CD4-positive, alpha-beta T cell treated with Interferon alpha-2 for 1 hour (primary cell): ENCODE data around the gene CERCAM.

Source experiments
- DNase-seq, 2 donors: peaks; one replicate each; pipeline ENCODE4 v3.0.0-alpha.2; 2020 to 2022

Gene CERCAM, protein sequence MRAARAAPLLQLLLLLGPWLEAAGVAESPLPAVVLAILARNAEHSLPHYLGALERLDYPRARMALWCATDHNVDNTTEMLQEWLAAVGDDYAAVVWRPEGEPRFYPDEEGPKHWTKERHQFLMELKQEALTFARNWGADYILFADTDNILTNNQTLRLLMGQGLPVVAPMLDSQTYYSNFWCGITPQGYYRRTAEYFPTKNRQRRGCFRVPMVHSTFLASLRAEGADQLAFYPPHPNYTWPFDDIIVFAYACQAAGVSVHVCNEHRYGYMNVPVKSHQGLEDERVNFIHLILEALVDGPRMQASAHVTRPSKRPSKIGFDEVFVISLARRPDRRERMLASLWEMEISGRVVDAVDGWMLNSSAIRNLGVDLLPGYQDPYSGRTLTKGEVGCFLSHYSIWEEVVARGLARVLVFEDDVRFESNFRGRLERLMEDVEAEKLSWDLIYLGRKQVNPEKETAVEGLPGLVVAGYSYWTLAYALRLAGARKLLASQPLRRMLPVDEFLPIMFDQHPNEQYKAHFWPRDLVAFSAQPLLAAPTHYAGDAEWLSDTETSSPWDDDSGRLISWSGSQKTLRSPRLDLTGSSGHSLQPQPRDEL

GRCh38 chr9:128420651-128421481 is at the start of gene CERCAM:
Gene CERCAM, plus strand, starts transcription at chr9:128420857. Its CDS starts 21 bp downstream, at chr9:128420878.
- peak; percentile 43 to 54 for DNase-seq

- no peak for DNase-seq
Observed at GRCh38 chr9:128371630-128372117, 49.0 kb upstream of the CERCAM start.

DNA sequence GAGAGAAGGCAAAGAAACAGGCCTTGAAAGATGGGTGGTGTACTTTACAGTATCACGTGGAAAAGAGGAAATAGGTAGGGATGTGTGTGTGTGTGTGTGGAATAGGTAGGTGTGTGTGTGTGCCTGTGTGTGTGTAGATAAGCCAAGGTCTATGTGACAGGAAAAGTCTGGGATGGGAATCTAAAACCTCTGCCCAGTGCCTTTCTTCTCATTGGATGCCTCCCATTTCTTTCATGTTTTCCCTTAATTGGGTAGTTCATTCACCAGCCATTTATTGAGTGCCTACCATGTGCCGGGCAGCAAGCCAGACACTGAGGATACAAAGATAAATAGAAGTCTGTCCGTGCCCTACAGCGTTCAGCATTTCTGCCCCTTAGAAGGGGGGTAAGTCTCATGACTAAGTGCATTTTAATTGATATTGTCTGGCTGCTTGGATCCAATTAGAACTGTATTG is 48.4 kb upstream of the CERCAM start:
- peak in 1 of 2 donors; percentile 10 for DNase-seq

DNA sequence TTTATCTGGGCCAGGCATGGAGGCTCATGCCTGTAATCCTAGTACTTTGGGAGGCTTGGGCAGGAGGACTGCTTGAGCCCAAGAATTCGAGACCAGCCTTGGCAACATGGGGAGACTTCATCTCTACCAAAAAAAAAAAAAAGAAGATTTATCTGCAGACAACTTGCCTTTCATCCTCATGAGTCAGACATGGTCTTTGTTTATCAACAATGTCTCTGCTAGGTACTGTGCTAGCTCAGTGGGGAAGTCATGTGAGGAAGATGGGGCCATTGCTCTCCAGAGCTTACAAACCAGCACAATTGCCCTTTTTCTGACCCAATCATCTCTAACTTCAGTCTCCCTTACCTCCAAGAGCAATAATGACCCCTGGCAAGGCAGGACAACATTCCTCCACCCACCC is 47.9 kb upstream of the CERCAM start:
- no peak for DNase-seq

GRCh38 chr9:128374221-128374675 is 46.4 kb upstream of the CERCAM start:
- DNase-seq: no peak

GRCh38 chr9:128375865-128376264 is 44.8 kb upstream of the CERCAM start:
- no peak for DNase-seq

GRCh38 chr9:128382261-128382660 is 38.4 kb upstream of the CERCAM start:
- DNase-seq: no peak

GRCh38 chr9:128383007-128383753 is 37.5 kb upstream of the CERCAM start:
- DNase-seq: no peak

- DNase-seq: no peak
Observed at GRCh38 chr9:128383791-128384190, 36.9 kb upstream of the CERCAM start.

- DNase-seq: no peak
Observed at GRCh38 chr9:128384801-128385495, 35.7 kb upstream of the CERCAM start.

GRCh38 chr9:128385496-128386460 is 34.9 kb upstream of the CERCAM start:
- no peak for DNase-seq

- no peak for DNase-seq
Observed at GRCh38 chr9:128388150-128388549, 32.5 kb upstream of the CERCAM start.

DNA sequence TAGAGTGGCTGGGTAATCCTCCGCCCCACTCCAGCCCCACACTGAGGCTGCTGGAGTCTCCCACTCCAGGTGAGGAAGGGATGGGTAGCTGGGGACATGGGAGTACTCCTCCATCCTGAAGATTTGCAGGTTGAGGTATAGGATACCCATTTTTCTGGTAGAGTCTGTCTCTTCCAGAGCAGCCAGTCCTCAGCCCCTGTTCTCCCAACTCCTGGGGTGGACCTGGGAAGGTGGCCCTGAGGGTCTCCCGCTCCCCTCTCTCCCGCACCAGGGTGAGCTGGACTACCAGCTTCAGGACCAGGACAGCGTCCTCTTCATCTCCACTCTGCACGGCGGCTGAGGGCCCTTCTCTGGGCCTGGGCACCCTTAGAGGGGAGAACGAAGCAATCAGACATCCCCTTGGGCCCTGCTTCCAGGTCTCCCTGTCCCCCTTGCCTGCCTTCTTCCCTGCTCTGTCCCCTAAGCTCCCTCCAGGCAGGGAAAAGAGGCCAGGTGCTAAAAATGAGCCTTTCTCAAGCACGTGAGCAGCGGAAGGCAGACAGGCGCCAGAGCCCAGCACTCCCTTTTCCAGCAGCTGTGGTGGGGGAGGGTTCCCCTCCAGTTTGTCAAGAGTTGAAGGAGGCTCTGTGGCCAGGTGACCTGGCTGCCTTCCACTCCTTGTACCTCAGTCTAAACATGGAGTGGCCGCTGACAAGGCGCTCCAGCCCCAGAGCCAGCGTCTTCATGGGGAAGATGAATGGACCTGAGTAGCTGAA is 31.1 kb upstream of the CERCAM start:
- DNase-seq: no peak

GRCh38 chr9:128390150-128390812 is 30.4 kb upstream of the CERCAM start:
- no peak for DNase-seq

GRCh38 chr9:128390813-128391711 is 29.6 kb upstream of the CERCAM start:
- no peak for DNase-seq

GRCh38 chr9:128391956-128392301 is 28.7 kb upstream of the CERCAM start:
- DNase-seq: no peak

GRCh38 chr9:128392302-128393144 is 28.1 kb upstream of the CERCAM start:
- DNase-seq: no peak
